SK-N-DZ (cell line): ENCODE data around the gene DEGS2.

Source experiments
- small RNA-seq, 2 experiments: library from RNA; depleted of rRNA; stranded (forward); fragments of <200 nt; gene quantifications; one replicate each; pipeline ENCODE3, GENCODE V24; 2014

The DEGS2 gene

Small RNA genes lying within 50 kb of the gene (small RNA-seq; reads per million reads assigned to genes)
- gene MIR151B (0.03 to 0.31 reads per million in 2 experiments), gene MIR342 (3.8 to 13.8 reads per million in 2 experiments)
